Left lung (tissue), 10 donors: ENCODE measurements around the gene ITGB7. TPM values are rescaled to one million over a fixed set of nuclear protein-coding genes. Genes with fewer than 3 reads are reported as not detected.

Experiments
- ATAC-seq: fragments of 200-7000 bp; cut with Tn5 transposase; one replicate; pipeline ENCODE4 v1.9.1; 2020; ENCODE audit warnings: moderate library complexity
- DNase-seq, 4 donors: peaks; one replicate each; pipeline ENCODE4 v3.0.0-alpha.2; 2013 to 2020
- H3K27ac ChIP-seq, 2 donors: fragments of 200-600 bp; sonication (generic) in 1 of 2; one replicate each; pipeline versions ENCODE4 v1.5.0 to v1.8.0; 2020 to 2021
- H3K27me3 ChIP-seq, 2 donors: fragments of 200-600 bp; sonication (generic) in 1 of 2; one replicate each; pipeline versions ENCODE4 v1.5.0 to v1.8.0; 2020 to 2021
- H3K36me3 ChIP-seq, 2 donors: fragments of 200-600 bp; sonication (generic) in 1 of 2; one replicate each; pipeline versions ENCODE4 v1.5.0 to v1.8.0; 2020 to 2021
- H3K4me1 ChIP-seq, 2 donors: fragments of 200-600 bp; one replicate each; pipeline ENCODE4 v1.8.0; 2021
- H3K4me3 ChIP-seq, 2 donors: fragments of 200-600 bp; sonication (generic) in 1 of 2; one replicate each; pipeline versions ENCODE4 v1.5.0 to v1.8.0; 2020 to 2021; ENCODE audit warnings: mild to moderate bottlenecking in 1 of 2
- H3K9me3 ChIP-seq, 2 donors: fragments of 200-600 bp; sonication (generic) in 1 of 2; one replicate each; pipeline versions ENCODE4 v1.5.0 to v1.8.0; 2020 to 2021
- CTCF ChIP-seq, 2 donors: fragments of 200-600 bp; sonication (generic) in 1 of 2; IDR thresholded peaks; one replicate each; pipeline versions ENCODE4 v1.5.0 to v1.8.0; 2021; ENCODE audit warnings: antibody characterized with exemption in 2 of 2
- intact Hi-C, 2 donors: fragments of 100-400 bp; cut with DNase I; formaldehyde crosslinking; loops; one replicate each; pipeline versions ENCODE4 v1.11.2 to v1.14.2; 2022
- polyA plus RNA-seq, 6 donors: library from polyadenylated mRNA; unstranded; fragments of 120-200 nt; gene quantifications; one replicate each; pipeline ENCODE4 v1.2.1, GENCODE V29; 2013; ENCODE audit not compliant: insufficient read length in 6 of 6
- total RNA-seq, 2 donors: library from RNA; stranded (reverse); fragmentation: NEBNext Ultra II Directional; extraction: Animal tissue kit (Norgen Biotek cat#: 25700); gene quantifications; one replicate each; pipeline ENCODE4 v1.2.1, GENCODE V29; 2021
- donor health status: DM: no; HTN: yes; CAD: no.
- donor health status: DM: no; HTN: no; CAD: no.

The ITGB7 gene
- total and polyA plus RNA-seq, 8 donors: 1.1 to 10.9 (median 1.8) TPM

- H3K4me1 ChIP-seq: peaks cover 13 to 26% of the 10 kb centered on the region in 2 donors
- no peaks in the 10 kb centered on the region for H3K27me3 ChIP-seq
- intact Hi-C loops: no loop called here
- no peak for TF ChIP-seq CTCF (IDR thresholded peaks at IDR 0.05)
- no peak overlapping the region for H3K4me3 ChIP-seq
- no peak overlapping the region for H3K27ac ChIP-seq
- H3K9me3 ChIP-seq: no peaks in the 10 kb centered on the region
- no peak for DNase-seq
- no peak for ATAC-seq
- H3K36me3 ChIP-seq: peaks cover 0 to 13% of the 10 kb centered on the region in 2 donors
These were observed 30.3 kb downstream of the ITGB7 start for GRCh38 chr12:53176750-53177149.

- peak in 1 of 2 donors; percentile 19 for TF ChIP-seq CTCF (IDR thresholded peaks at IDR 0.05)
- H3K27ac ChIP-seq: no peak overlapping the region
- peaks cover 0 to 30% of the 10 kb centered on the region in 2 donors for H3K36me3 ChIP-seq
- peak; percentile 80 for ATAC-seq
- DNase-seq: no peak
- H3K9me3 ChIP-seq: no peaks in the 10 kb centered on the region
- intact Hi-C loops: no loop called here
- no peak overlapping the region for H3K4me3 ChIP-seq
- peaks cover 9 to 18% of the 10 kb centered on the region in 2 donors for H3K4me1 ChIP-seq
- no peaks in the 10 kb centered on the region for H3K27me3 ChIP-seq
These were observed 32.1 kb downstream of the ITGB7 start for GRCh38 chr12:53174881-53175491.

GRCh38 chr12:53173085-53173715 lies 33.9 kb downstream of the ITGB7 start:
- Histone ChIP-seq H3K36me3 (peaks cover 0 to 35% of the 10 kb centered on the region in 2 donors), H3K9me3 (no peaks in the 10 kb centered on the region), H3K27ac (no peak overlapping the region), H3K4me1 (peaks cover 9% of the 10 kb centered on the region in 2 donors), H3K27me3 (no peaks in the 10 kb centered on the region), H3K4me3 (no peak overlapping the region)
- DNase-seq: no peak
- no peak for TF ChIP-seq CTCF (IDR thresholded peaks at IDR 0.05)
- ATAC-seq: no peak
- intact Hi-C loops: no loop called here

GRCh38 chr12:53172352-53172751 lies 34.7 kb downstream of the ITGB7 start:
- ATAC-seq: no peak
- H3K4me3 ChIP-seq: no peak overlapping the region
- peaks cover 0 to 35% of the 10 kb centered on the region in 2 donors for H3K36me3 ChIP-seq
- H3K27ac ChIP-seq: no peak overlapping the region
- H3K27me3 ChIP-seq: no peaks in the 10 kb centered on the region
- DNase-seq: no peak
- H3K9me3 ChIP-seq: no peaks in the 10 kb centered on the region
- TF ChIP-seq CTCF (IDR thresholded peaks at IDR 0.05): no peak
- H3K4me1 ChIP-seq: peaks cover 9% of the 10 kb centered on the region in 2 donors
- intact Hi-C loops: no loop called here

- intact Hi-C loops: no loop called here
- Histone ChIP-seq H3K9me3 (no peaks in the 10 kb centered on the region), H3K36me3 (peaks cover 0 to 35% of the 10 kb centered on the region in 2 donors), H3K27ac (no peak overlapping the region), H3K4me3 (no peak overlapping the region), H3K4me1 (peaks cover 9% of the 10 kb centered on the region in 2 donors), H3K27me3 (no peaks in the 10 kb centered on the region)
- ATAC-seq: no peak
- DNase-seq: no peak
- TF ChIP-seq CTCF (IDR thresholded peaks at IDR 0.05): no peak
These were observed 35.2 kb downstream of the ITGB7 start for GRCh38 chr12:53171725-53172329.
